ENCODE measurements around the gene KRTAP10-10.
"Not testable (repeated sequence)": the region's sequence is repeated elsewhere in the genome, so short reads cannot be mapped to it uniquely, and the experiment has no call there.

The KRTAP10-10 gene

DNA sequence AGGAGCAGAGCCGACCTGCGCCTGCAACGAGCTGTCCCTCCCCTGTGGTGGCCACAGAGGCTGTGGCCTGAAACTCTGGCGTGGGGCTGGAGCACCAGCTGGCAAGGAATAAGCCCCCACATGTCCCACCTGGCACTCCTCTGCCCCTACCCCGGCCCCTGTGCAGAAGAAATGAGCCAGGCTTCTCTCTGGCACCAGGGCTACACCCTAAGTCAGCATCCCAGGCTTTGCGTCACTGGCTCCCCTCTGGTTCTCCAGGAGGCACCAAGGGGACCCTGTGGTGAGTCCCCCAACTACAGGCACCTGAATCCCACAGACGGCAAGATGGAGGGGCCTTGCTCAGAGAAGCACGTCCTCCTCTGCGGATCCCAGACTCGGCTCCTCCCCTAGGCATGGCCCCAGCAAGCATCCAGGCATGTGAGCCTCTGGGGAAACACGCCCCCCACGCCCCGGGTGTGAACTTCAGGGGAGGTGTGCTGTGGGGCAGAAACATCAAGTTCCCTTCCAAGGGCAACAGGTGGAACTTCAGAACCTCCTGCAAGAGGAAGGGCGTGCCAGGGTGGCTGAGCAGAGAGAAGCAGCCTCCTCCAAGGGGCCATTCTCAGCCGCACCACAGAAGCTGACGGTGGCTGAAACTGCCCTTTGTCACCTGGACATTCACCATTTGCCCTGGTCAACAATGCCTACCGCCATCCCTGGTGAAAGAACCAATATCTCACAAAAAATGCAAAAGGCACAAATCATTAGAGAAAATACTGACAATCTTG lies 33.9 kb upstream of the KRTAP10-10 start:
- DNase-seq: no peak

GRCh38 chr21:44603911-44604310 lies 33.2 kb upstream of the KRTAP10-10 start:
- DNase-seq: no peak

- no peak for DNase-seq
These were observed 30.7 kb upstream of the KRTAP10-10 start for GRCh38 chr21:44606495-44606894.

GRCh38 chr21:44609193-44609592 lies 28.0 kb upstream of the KRTAP10-10 start:
- no peak for DNase-seq

DNA sequence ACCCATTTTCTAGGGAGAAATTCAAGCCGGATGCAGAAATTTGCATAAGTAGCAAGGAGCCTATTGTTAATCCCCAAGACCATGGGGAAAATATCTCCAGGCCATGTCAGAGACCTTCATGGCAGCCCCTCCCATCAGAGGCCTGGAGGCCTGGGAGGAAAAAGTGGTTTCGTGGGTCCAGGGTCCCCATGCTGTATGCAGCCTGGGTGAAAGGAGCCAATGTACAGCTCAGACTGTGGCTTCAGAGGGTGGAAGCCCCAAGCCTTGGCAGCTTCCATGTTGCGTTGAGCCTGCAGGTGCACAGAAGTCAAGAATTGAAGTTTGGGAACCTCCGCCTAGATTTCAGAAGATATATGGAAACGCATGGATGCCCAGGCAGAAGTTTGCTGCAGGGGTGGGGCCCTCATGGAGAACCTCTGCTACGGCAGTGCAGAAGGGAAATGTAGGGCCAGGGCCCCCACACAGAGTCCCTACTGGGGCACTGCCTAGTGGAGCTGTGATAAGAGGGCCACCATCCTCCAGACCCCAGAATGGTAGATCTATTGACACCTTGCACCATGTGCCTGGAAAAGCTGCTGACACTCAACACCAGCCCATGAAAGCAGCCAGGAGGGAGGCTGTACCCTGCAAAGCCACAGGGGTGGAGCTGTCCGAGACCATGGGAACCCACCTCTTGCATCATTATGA lies 26.9 kb upstream of the KRTAP10-10 start:
- DNase-seq: not testable (repeated sequence)

GRCh38 chr21:44611551-44611950 lies 25.6 kb upstream of the KRTAP10-10 start:
- DNase-seq: no peak

DNA sequence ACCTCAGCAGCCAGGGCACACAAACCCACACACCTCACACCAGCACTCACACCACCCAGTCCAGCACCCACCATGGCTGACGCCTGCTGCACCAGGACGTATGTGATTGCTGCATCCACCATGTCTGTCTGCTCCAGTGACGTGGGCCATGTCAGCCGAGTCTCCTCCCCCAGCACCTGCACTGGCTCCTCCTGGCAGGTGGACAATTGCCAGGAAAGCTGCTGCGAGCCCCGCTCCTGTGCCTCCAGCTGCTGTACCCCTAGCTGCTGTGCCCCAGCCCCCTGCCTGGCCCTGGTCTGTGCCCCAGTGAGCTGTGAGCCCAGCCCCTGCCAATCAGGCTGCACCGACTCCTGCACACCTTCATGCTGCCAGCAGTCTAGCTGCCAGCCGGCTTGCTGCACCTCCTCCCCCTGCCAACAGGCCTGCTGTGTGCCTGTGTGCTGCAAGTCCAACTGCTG lies 25.1 kb upstream of the KRTAP10-10 start, which contains the start of gene KRTAP10-8:
TSS of gene KRTAP10-8 (plus strand) at position 51 of the 458 bp plus-strand sequence. CDS start at position 73, 22 bp downstream.
- DNase-seq: no peak

GRCh38 chr21:44612669-44613229 lies 24.4 kb upstream of the KRTAP10-10 start:
- DNase-seq: no peak

DNA sequence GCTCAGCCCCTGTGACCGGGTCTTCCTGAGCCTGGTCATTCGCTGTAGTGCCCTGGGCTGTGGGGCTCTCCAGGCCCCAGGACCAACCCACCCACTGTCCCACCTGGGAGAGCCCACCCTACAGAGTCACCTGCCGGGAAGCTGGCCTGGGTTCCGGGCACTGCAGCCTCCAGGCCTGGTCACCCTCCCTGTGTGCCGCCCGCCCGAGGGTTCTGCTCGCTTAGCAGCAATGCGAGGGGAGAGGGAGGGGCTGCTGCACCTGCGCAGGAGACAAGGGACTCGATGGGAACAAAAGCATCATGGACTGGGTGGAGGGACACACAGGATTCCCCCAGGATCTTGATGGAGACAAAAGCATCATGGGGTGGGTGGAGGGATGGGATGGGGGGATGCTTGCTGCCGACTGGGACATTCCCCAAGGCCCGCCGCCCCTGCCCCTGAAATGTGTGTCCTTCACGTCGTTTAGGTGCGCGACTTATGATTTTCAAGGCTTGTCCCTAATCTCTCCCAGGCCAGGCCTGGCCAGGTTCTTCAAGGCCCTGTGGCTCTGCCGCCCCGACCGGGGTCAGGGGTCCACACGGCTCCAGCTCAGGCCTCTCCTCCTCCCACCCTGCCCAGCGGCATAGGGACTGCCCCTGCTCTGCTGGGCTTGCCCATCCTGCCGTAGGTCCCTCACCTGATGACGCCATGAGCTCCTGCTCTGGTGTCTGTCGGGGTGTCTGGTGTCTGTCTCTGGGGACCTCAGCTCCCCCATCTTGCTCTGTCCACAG lies 23.6 kb upstream of the KRTAP10-10 start:
- DNase-seq: no peak

DNA sequence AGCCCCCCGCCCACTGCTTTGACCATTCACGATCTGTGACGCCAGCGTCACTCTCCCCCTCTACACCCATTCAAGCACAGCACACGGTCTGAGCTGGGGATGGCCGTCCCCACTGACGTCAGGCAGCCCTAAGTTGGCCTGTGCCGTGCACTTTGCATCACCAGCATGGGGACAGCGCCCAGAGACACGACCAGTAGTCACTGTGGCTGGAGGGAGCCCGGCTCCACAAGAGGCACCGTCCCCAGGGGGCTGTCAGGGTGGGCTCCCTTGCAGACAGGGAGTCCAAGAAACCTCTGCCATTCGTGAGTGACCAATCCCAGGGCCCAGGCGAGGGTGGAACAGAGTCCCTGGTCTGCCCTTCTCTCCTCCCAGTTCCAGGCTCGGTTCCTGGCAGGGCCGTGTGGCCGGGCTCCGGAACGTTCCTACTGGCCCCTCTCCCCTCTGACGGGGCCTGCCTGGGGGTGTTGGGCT lies 23.0 kb upstream of the KRTAP10-10 start:
- DNase-seq: no peak

DNA sequence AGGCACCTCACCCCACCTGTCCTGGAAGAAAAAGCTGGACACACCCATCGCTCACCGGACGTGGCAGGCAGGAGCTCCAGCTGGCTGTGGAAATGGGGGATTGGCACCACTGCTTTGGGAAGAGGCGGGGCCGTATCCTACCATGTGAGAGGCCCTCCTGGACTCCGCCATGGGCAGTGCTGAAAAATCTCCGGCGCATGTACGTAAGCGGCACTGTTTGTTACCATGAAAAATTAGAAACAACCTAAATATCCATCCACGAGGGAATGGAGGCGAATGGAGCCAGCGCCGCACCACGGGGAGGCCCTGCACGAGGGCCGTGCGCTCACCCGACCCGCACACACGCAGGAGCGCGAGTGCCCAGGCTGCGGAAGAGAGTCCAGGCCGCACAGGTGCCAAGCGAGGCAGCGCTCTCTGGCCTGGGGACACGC lies 22.2 kb upstream of the KRTAP10-10 start:
- no peak for DNase-seq

DNA sequence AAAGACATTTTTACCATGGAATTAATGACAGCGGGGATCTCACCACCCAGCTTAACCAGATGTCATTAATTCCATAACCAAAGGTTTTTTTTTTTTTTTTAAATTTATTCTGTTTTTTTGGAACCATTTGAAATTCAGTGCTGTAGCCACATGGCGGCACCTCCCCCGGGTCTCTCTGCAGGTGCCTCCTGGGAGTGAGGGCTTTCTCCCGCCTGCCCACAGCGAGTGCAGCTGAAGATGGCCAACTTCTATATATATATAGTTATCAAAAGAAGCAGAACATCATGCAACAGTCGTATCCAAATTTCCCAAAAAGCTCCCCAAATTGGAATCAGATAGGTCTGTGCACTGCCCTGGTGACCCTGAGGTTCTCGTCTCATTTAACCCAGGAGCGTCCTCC lies 21.7 kb upstream of the KRTAP10-10 start:
- no peak for DNase-seq

DNA sequence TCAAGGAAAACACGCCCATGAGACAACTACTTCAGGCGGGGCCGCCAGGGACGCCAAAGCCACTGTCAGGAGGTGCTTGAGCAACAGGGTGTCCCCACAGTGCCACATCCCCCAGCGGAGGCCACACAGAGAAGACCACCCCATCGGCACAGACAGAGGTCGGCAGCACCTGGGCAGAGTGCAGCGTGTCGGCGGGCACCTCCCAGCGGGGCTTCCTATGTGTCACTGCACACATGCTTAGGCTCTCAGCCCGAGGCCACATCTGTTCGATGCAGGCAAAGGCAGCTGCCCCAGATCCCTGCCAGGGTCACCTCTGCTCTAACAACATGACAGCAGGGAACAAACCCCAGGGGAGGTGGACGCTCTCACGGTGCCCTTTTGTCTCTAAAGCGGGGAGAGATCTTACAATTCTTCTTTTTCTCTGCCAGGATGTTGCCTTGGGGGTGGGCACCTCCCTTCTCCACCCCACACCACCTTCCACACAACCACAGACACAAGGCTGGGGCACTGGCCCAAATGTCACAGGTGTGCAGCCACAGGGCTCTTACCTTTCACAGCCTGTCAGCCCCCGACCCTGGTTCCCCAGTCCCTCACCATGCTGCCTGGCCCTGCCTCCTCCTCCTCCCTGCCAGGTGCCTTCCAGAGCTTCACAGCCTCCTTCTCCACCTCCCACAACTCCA lies 21.1 kb upstream of the KRTAP10-10 start:
- no peak for DNase-seq

DNA sequence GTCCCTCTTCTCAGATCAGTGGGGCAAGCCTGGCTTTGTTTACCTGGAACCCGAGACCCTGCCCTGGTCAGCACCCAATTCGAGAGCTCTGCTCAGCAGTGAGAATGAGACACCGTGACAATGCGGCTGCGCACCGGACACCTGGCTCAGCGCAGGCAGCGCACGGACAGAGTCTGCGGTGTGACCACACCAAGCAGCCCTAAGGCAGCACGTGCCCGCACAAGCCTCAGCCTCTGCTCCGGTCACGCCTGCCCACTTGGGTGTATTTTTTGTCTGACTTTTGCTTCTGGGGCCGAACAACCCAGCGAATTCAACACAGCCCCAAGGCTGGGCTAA lies 20.6 kb upstream of the KRTAP10-10 start:
- no peak for DNase-seq

- no peak for DNase-seq
These were observed 20.1 kb upstream of the KRTAP10-10 start for GRCh38 chr21:44617071-44617501.

GRCh38 chr21:44618504-44618903 lies 18.7 kb upstream of the KRTAP10-10 start:
- peak; percentile 4 for DNase-seq

- DNase-seq: peak; percentile 76
These were observed 18.2 kb upstream of the KRTAP10-10 start for GRCh38 chr21:44618909-44619308.

DNA sequence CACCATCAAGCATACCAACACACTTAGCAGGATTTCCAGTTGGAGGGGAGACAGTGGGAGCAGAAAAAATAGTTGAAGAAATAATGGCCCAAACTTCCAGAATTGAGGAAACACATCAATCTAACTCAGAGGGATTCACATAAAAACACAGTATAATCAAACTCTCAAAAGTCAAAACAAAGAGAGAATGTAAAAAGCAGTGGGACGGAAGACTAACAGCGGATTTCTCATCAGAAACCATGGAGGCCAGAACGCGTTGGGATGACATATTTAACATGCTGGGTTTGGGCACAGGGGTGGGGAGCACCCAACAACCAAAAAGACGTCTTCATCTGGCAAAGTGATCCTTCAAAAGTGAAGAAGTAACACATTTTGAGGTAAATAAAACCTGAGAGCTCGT lies 17.3 kb upstream of the KRTAP10-10 start:
- DNase-seq: no peak

DNA sequence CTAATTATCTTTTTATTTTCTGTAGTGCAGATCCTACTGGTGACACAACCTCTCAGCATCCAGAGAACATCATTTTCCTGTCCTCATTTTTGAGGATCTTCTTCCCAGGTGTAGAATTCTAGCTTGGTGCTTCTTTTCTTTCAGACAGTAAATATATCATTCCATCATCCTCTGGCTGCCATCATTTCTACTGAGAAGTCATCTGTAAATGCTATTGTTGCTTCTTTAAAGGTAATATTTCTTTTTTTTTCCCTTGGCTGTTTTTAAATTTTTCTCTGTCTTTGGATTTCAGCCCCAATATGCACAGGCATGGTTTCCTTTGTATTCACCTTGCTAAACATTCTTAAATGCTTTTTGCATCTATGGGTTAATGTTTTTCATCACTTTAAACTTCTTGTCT lies 13.6 kb upstream of the KRTAP10-10 start:
- DNase-seq: no peak

GRCh38 chr21:44625756-44626155 lies 11.4 kb upstream of the KRTAP10-10 start:
- no peak for DNase-seq

GRCh38 chr21:44626262-44626661 lies 10.9 kb upstream of the KRTAP10-10 start:
- DNase-seq: peak; percentile 42

DNA sequence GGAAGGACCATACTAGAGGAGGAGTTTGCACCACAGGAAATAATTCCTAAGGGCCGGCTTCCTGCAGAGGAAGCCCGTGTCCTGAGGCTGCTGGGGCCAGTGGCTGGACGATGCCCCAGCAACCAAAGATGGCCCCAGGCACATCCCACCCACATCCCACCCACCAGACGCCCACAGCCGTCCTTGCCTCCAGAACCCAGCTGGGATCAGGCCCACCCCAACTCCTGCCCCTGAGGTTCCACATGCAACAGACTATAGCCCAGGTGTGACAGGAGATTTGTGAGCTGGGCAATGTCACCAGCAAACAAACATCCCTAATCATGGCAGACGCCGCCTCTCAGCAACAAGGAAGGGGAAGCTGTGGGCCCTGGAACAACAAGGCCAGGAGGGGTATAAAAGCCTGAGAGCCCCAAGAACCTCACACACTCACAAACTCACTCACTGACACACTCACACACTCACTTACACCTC lies 10.4 kb upstream of the KRTAP10-10 start, which contains the start of gene KRTAP10-9:
TSS of gene KRTAP10-9 (plus strand) at position 421 of the 471 bp plus-strand sequence. CDS start 79 bp downstream, outside the sequence.
- DNase-seq: no peak

Measured in CD4-positive, alpha-beta T cell treated with Interleukin-21 for 1 hour (primary cell).